Tibial nerve (tissue), 4 donors: ENCODE measurements around the gene KIF5C. TPM values are rescaled to one million over a fixed set of nuclear protein-coding genes. Genes with fewer than 3 reads are reported as not detected.

Experiments
- DNase-seq, 2 donors: peaks; one replicate each; pipeline ENCODE4 v3.0.0-alpha.2; 2019; ENCODE audit warnings: low spot score in 2 of 2
- H3K27ac ChIP-seq, 4 donors: fragments of 200-600 bp; sonication (generic) in 3 of 4; one replicate each; pipeline ENCODE4 v1.5.1; 2017 to 2019; ENCODE audit warnings: mild to moderate bottlenecking in 1 of 4
- H3K27me3 ChIP-seq, 2 donors: fragments of 200-600 bp; sonication (generic) in 1 of 2; one replicate each; pipeline versions ENCODE4 v1.5.1 to v1.6.0; 2017 to 2019
- H3K36me3 ChIP-seq, 3 donors: fragments of 200-600 bp; sonication (generic); one replicate each; pipeline ENCODE4 v1.5.1; 2018 to 2019
- H3K4me1 ChIP-seq, 4 donors: fragments of 200-600 bp; sonication (generic) in 3 of 4; one replicate each; pipeline ENCODE4 v1.5.1; 2017 to 2019
- H3K4me3 ChIP-seq, 4 donors: fragments of 200-600 bp; sonication (generic) in 3 of 4; one replicate each; pipeline ENCODE4 v1.5.1; 2017 to 2019; ENCODE audit warnings: mild to moderate bottlenecking in 1 of 4, moderate library complexity in 1 of 4
- H3K9me3 ChIP-seq, 4 donors: fragments of 200-600 bp; sonication (generic) in 3 of 4; one replicate each; pipeline ENCODE4 v1.5.1; 2017 to 2019
- EP300 ChIP-seq, 2 donors: sonication (generic); formaldehyde crosslinking; IDR thresholded peaks; one replicate each; pipeline ENCODE4 v1.6.1; 2017; ENCODE audit warnings: antibody characterized with exemption in 2 of 2, mild to moderate bottlenecking in 1 of 2
- POLR2A ChIP-seq, 2 donors: fragments of 450-650 bp; IDR thresholded peaks; one replicate each; pipeline ENCODE4 v1.6.1; 2017; ENCODE audit warnings: antibody characterized with exemption in 2 of 2, mild to moderate bottlenecking in 2 of 2, moderate library complexity in 2 of 2
- WGBS, 2 donors: methylation state at CpG; one replicate each; pipeline ENCODE4 v1.1.5; 2018; 5-methylcytosine and 5-hydroxymethylcytosine counted together
- total RNA-seq, 4 donors: library from RNA; depleted of rRNA; stranded (reverse); fragments of >200 nt; gene quantifications; one replicate each; pipeline ENCODE4 v1.1.0, GENCODE V29; 2016
- TF ChIP-seq, protein P1 (sequence below), 5 experiments: fragments of 200-600 bp in 3 of 5; fragments of 450-650 bp in 2 of 5; sonication (generic) in 3 of 5; IDR thresholded peaks; one replicate each; pipeline ENCODE4 v1.5.1; 2016 to 2019; ENCODE audit warnings: antibody characterized with exemption in 5 of 5, mild to moderate bottlenecking in 3 of 5, moderate library complexity in 2 of 5

Gene KIF5C
- total RNA-seq, result 10 to 100 TPM; 10.8 to 47.9 (median 23.6) TPM

DNA sequence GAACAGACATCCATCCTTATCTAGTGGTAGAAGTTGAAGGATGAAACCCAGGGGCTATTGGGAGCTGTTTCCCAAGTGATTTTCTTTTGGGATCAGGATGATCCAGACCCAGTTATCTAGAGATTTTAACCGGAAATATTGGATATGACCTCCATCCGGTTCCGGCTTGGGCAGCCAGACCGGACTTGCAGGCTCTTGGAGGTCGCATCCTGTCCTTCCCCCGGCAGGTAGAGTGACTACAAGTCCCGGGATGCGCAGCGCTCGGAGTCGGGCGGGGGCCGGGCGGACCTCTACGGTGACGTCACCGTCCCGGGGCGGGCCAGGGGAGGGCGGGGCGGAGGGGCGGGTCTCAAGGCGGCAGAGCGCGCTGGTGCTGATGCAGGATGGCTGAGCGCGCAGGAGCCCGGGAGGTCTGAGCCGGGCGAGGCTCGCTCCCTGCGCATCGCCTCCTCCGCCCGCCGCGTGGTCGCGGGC is at the start of gene KIF5C:
TSS of gene KIF5C (plus strand) at position 360 of the 474 bp plus-strand sequence. CDS start 391 bp downstream, outside the sequence.
- Histone ChIP-seq H3K9me3 (no peaks in the 10 kb centered on the region), H3K4me3 (peak within 1 kb of the TSS; percentile 36 to 59 (median 46)), H3K27ac (peak within 1 kb of the TSS in 1 of 4 donors; percentile 30), H3K4me1 (peaks cover 0 to 29% (median 12%) of the 10 kb centered on the region in 4 donors), H3K27me3 (peaks cover 0 to 34% of the 10 kb centered on the region in 2 donors), H3K36me3 (no peaks in the 10 kb centered on the region)
- WGBS, 2 donors, result 3 to 4% methylated on average over 10 to 14 of the region's 39 CpGs
- peak; percentile 20 to 49 for DNase-seq
- TF ChIP-seq, protein P1, sequence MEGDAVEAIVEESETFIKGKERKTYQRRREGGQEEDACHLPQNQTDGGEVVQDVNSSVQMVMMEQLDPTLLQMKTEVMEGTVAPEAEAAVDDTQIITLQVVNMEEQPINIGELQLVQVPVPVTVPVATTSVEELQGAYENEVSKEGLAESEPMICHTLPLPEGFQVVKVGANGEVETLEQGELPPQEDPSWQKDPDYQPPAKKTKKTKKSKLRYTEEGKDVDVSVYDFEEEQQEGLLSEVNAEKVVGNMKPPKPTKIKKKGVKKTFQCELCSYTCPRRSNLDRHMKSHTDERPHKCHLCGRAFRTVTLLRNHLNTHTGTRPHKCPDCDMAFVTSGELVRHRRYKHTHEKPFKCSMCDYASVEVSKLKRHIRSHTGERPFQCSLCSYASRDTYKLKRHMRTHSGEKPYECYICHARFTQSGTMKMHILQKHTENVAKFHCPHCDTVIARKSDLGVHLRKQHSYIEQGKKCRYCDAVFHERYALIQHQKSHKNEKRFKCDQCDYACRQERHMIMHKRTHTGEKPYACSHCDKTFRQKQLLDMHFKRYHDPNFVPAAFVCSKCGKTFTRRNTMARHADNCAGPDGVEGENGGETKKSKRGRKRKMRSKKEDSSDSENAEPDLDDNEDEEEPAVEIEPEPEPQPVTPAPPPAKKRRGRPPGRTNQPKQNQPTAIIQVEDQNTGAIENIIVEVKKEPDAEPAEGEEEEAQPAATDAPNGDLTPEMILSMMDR (IDR thresholded peaks at IDR 0.05), result no peak
- TF ChIP-seq EP300 (IDR thresholded peaks at IDR 0.05), result no peak
- TF ChIP-seq POLR2A (IDR thresholded peaks at IDR 0.05), result no peak

DNA sequence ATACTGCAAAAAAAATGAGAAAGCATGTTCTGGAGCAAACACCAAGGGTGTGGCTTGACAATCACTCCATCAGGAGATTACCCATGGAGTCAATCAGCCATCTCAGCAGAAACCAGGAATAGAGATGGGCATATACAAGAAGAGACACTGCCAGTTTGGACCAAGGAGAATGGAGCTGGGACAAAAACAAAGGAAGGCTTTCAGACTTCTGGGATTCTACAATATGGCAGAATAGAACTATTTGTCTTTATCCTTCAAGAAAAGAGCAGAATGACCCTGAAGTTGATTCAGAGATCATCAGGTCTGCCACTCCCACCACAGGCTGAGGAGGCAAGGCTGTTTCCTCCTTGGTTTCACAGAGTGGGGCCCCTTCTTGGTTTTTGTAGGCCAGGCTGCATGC is 48.2 kb upstream of the KIF5C start:
- Histone ChIP-seq H3K36me3 (no peaks in the 10 kb centered on the region), H3K4me1 (no peaks in the 10 kb centered on the region), H3K27me3 (no peaks in the 10 kb centered on the region), H3K9me3 (no peaks in the 10 kb centered on the region), H3K27ac (no peak overlapping the region), H3K4me3 (no peak overlapping the region)
- TF ChIP-seq EP300 (IDR thresholded peaks at IDR 0.05), result no peak
- no peak for DNase-seq

DNA sequence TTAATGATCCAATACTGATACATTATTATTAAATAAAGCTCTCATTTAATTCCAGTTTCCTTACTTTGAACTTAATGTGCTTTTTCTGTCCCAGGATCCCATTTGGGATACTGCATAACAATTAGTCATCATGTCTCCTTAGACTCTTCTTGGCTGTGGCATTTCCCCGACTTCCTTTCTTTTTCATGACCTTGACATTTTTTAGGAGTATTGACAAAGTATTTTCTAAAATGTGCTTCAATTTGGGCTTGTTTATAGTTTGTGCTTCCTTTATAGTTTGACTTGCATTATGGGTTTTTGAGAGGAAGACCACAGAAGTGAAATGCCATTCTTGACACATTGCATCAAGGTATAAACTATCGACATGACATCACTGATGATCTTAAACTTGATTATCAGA is 46.1 kb upstream of the KIF5C start:
- TF ChIP-seq EP300 (IDR thresholded peaks at IDR 0.05) (no peak), POLR2A (IDR thresholded peaks at IDR 0.05) (no peak)
- TF ChIP-seq, protein P1 (IDR thresholded peaks at IDR 0.05), result no peak
- Histone ChIP-seq H3K4me1 (no peaks in the 10 kb centered on the region), H3K9me3 (no peaks in the 10 kb centered on the region), H3K27me3 (no peaks in the 10 kb centered on the region), H3K4me3 (no peak overlapping the region), H3K36me3 (no peaks in the 10 kb centered on the region), H3K27ac (no peak overlapping the region)
- no peak for DNase-seq
- 76 to 87% methylated on average over 2 of the region's 2 CpGs for WGBS, 2 donors

DNA sequence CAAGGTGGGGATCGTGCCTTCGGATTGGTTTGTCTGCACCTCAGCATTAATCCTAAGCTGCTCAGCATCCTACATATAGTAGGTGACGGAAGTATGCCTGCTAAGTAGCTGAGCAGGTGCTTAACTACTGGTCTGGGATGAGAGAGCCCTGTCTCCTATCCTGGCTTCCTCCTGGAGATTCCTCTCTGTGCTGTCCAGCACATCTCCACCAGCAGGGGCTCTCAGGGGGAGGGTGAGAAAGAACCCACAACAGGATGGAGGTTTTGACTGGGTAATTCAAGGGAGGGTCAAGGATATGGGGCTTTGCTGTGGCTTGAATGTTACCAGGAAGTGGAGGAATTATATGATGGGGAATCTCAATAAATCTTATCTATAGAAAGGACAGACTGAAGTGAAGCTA is 45.4 kb upstream of the KIF5C start:
- Histone ChIP-seq H3K27me3 (no peaks in the 10 kb centered on the region), H3K4me1 (no peaks in the 10 kb centered on the region), H3K36me3 (no peaks in the 10 kb centered on the region), H3K27ac (no peak overlapping the region), H3K4me3 (no peak overlapping the region), H3K9me3 (no peaks in the 10 kb centered on the region)
- DNase-seq, result no peak
- TF ChIP-seq POLR2A (IDR thresholded peaks at IDR 0.05) (no peak), EP300 (IDR thresholded peaks at IDR 0.05) (no peak)
- TF ChIP-seq, protein P1 (IDR thresholded peaks at IDR 0.05), result no peak
- 80 to 93% methylated on average over 3 of the region's 3 CpGs for WGBS, 2 donors

- no peaks in the 10 kb centered on the region for H3K9me3 ChIP-seq
- DNase-seq, result no peak
- no peak overlapping the region for H3K27ac ChIP-seq
- 93 to 95% methylated on average over 7 of the region's 7 CpGs for WGBS, 2 donors
- H3K36me3 ChIP-seq, result no peaks in the 10 kb centered on the region
- H3K4me1 ChIP-seq, result no peaks in the 10 kb centered on the region
- no peaks in the 10 kb centered on the region for H3K27me3 ChIP-seq
- TF ChIP-seq EP300 (IDR thresholded peaks at IDR 0.05) (no peak), POLR2A (IDR thresholded peaks at IDR 0.05) (no peak)
- TF ChIP-seq, protein P1 (IDR thresholded peaks at IDR 0.05), result no peak
- H3K4me3 ChIP-seq, result no peak overlapping the region
These were observed 42.4 kb upstream of the KIF5C start for GRCh38 chr2:148832637-148833036.

- H3K9me3 ChIP-seq, result peaks cover 0 to 29% (median 0%) of the 10 kb centered on the region in 4 donors
- 70 to 80% methylated on average over 3 to 4 of the region's 4 CpGs for WGBS, 2 donors
- TF ChIP-seq POLR2A (IDR thresholded peaks at IDR 0.05) (no peak), EP300 (IDR thresholded peaks at IDR 0.05) (no peak)
- TF ChIP-seq, protein P1 (IDR thresholded peaks at IDR 0.05), result no peak
- H3K4me3 ChIP-seq, result no peak overlapping the region
- H3K4me1 ChIP-seq, result no peaks in the 10 kb centered on the region
- no peak for DNase-seq
- H3K27me3 ChIP-seq, result no peaks in the 10 kb centered on the region
- H3K27ac ChIP-seq, result no peak overlapping the region
- H3K36me3 ChIP-seq, result no peaks in the 10 kb centered on the region
These were observed 33.0 kb upstream of the KIF5C start for GRCh38 chr2:148842050-148842449.
